Esophagus mucosa (tissue), 1 donor: ENCODE results near the gene CABLES2. TPM values are rescaled to one million over a fixed set of nuclear protein-coding genes. Genes with fewer than 3 reads are reported as not detected.

Experiments used
- ATAC-seq: fragments of 200-7000 bp; cut with Tn5 transposase; one replicate; pipeline ENCODE4 v1.9.1; 2020
- total RNA-seq: library from RNA; stranded (reverse); gene quantifications from one replicate; pipeline ENCODE4 v1.2.4, GENCODE V29; 2023
- donor health status: DM: yes; HTN: yes; CAD: no.

CABLES2 gene
- total RNA-seq, 1 donor from 2014 or later = 2.4 TPM

DNA sequence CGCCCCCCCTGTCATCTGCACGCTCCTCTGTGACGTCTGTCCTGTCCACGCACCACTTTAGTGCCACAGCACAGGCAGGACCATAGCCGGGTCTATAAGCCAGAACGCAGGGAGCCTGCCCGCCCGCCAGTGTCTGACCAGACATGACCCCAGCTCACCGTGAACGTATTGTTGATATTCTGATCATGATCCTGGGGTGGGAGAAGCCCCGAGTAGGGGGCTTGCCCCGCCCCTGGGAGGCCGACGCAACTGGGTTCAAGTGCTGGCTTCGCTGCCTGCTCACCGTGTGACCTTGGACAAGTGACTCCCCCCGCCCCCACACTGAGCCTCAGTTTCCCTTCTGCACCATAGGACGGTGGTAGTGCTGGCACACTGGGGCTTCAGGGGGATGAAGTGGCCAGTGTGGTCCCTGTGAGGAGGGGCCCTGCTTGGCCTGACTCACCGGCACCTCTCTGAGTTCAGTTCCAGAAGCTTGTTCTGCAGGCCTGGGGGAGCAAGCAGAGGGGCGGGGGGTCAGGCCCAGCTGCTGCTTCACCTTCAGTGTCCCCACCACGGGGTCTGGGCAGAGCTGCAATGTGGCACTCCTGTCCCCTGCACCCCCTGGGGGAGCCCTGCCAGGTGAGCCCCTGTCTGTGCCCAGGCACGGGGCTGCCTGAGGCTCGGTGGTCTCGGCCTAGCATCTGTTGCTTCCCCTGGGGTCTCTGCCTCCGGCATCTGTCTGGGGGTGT, 11.1 kb upstream of the CABLES2 start:
- no peak for ATAC-seq

GRCh38 chr20:62416651-62417637, 9.9 kb upstream of the CABLES2 start:
- ATAC-seq = no peak

DNA sequence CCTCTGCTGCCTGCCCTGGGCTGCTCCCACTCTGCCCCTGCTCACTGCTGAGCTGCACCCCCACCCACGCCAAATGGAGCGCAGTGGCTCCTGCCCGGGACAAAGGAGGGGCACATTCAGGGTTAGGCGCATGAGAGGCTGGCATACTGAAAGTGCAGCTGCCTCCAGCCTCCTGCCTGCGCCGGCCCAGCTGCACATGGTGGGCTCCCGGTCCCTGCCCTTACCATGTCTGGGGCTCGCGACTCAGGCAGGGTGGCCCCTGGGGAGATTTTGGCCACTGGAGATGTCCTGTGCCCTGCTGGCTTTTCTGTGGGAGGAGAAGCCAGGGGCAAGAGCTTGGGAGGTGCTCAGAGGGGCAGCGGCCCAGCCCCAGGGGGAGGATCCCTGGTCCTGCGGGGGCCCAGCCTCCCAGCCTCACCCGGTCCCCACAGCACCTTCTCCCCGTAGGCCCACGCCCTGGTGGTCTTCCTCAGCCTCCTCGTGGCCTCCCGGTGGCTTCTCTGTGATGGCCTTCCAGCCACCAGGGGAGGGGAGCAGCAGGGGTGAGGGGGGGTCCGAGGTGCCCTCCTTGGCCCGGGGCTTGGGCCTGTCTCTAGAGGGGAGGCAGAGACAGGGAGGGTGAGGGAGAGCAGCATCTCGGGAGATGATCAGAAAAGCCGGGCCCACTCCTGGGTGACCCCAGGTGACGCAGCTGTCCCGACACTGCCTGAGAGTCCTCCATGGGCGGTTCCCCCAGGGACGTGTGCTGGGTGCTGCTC, 8.4 kb upstream of the CABLES2 start:
- ATAC-seq = no peak

DNA sequence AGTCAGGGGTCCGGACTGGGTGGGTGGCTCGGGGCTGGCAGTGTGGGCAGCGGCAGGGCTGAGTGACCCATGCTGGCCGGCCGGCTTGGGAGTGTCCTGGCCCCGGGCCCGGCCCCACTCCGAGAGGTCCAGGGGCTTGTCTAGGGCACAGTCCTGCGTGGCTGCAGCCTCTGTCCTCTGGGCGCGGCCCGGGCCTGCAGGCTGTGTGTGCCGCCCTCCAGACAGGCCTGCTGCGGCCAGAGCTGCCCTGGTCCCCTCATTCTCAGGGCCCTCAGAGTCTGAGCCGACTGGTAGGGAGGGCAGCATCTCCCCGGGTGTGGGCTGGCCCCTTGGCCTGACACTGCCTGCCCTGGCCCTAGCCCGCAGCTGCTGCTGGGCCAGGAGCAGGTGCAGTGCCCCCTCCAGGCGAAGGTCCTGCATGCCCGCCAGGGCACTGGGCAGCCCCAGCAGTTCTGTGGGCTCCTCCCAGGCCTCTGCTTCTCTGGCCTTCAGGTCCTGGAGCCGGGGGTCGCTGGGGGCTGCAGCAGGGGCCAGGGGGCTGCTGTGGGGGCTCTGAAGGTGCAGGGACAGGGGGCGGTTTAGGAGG, 6.9 kb upstream of the CABLES2 start:
- no peak for ATAC-seq

DNA sequence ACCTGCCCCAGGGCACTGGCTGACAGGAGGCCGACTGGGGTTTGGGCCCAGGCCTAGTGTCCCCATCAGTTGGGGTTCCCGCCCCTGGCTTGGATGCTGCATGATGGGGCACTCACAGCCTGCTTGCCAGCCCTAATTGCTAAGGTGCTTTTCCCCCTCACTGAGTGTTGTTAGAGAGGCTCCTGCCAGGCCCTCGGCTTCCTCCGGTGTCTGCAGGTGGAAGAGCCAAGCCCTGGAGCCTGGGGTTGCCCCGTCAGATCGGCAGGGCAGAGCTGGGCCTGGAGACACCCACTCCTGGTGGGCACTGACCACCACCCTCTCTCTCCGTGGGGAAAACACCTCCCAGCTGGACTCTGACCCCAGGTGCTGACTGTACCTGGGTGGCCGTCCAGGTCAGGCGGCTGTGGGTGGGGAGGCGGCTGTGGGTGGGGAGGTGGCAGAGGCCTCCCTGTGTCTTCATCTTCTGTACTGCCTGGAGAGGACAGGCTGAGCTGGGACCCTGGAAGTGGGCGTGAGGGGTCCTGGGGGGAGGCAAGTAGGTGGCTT, 6.0 kb upstream of the CABLES2 start:
- no peak for ATAC-seq

DNA sequence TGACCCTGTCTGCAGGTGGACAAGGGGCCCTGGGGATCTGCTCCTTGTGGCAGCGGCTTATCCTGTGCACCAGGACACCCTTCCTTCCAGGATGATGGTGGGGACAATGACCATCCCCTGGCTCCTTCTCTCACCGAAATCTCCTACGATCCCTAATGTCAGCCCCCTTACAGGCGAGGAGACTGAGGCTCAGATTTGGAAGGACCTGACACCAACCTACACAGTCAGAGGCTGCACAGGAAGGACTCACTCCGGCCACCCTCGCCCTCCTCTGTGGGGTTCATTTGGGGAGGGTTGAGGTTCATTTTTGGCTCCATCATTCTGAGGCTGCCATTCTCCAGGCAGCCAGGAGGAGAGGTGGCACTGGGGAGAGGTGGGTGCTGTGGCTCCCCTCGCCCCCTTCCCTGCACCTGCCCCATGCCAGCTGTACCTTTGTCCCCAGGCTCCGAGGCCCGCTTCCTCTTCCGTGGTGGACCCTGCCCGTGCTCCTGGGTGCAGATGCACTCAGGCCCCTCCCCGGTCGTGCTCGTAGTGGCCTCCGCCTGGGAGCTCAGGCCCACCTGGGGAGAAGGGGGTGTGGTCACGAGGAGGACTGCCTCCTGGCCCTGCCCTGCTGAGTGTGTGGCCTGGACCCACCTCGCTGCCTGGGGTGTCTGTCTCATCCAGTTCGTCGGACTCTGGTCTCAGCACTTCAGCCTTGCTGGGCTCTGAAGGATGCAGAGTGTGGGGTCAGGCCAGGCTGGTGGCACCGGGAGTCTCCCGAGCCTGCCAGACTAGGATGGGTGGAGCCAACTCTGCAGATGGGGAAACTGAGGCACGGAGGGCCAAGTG, 5.3 kb upstream of the CABLES2 start:
- no peak for ATAC-seq

GRCh38 chr20:62411479-62412193, 4.6 kb upstream of the CABLES2 start:
- ATAC-seq = no peak

- ATAC-seq = no peak
Measured at GRCh38 chr20:62410746-62411478, 3.8 kb upstream of the CABLES2 start.

DNA sequence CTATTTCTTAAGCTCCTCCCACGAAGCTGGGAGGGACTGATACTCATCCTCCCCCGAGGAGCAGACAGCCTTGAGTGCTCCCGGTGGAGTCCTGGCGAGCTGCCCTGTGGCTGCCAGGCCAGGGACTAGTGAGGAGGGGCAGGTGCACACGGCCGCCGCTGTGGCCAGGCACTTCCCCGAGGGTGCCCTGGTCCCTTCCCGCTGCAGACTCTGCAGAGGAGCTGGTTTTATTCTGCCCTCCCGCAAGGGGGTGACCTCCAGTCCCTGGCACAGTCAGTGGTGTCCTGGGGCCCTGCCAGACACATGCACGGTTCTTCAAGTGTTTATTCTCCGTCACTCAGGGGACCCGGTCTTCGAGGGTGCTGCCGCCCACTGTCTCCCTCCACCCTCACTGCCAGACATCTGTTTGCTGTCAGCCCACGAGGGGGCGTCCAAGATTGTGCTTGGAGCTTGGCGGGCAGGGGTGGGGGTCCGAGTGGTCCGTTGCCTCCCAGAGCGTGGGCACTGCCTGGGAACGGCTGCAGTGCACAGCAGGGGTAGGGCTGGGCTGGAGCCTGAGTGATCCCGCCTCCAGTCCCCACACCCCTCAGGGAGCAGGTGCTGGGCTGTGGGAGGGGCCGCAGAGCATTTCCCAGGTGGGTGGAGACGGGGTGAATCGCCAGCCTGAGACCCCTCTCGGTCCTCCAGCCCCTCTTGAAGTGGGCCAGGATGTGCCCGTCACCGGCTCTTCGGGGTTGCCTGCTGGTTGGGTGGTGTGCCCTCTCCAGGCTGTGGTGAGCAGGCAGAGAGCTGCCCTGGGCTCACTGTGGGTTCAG, 3.1 kb upstream of the CABLES2 start:
- no peak for ATAC-seq

- no peak for ATAC-seq
Measured at GRCh38 chr20:62409086-62409853, 2.2 kb upstream of the CABLES2 start.

DNA sequence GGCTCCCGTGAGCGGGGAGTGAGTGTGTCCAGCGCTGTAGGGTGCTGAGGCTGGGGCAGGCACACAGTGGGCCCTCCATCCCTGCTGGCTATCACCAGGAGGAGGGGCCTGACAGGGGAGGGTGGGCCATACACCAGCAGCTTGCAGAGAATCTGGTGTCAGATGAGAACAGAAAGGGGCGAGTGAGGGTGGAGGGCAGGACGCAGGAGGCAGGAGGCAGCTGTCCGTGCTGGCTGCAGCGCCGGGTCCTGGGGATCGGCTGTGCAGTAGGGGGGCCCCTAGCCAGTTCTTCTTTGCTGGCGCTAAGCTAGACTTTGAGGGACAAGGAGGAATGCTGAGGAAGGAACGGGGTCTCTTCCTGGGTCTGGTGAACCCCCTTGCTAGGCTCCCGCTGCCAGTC, 1.6 kb upstream of the CABLES2 start:
- ATAC-seq = no peak

DNA sequence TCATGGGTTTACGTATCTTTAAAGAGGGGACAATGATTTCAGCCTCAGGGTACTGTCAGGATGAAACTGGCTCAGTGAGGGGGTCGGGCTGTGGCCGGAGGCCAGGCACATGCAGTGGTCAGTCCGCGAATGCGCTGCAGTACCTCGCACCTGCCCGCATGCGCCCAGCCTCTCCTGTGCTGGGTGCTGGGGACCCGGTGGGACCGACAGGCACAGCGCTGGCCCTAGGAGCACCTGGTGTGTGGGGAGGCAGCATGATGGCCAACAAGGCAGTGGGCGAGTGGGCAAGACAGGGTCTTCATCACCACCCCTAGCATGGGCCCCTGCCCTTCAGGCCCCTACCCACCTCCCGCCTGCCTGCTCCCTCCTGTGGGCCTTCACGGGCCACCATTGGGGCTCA, 970 bp upstream of the CABLES2 start:
- no peak for ATAC-seq

- ATAC-seq = no peak
Measured at GRCh38 chr20:62406635-62407176, 379 bp downstream of the CABLES2 start.

GRCh38 chr20:62405981-62406513, 1.0 kb downstream of the CABLES2 start:
- no peak for ATAC-seq

DNA sequence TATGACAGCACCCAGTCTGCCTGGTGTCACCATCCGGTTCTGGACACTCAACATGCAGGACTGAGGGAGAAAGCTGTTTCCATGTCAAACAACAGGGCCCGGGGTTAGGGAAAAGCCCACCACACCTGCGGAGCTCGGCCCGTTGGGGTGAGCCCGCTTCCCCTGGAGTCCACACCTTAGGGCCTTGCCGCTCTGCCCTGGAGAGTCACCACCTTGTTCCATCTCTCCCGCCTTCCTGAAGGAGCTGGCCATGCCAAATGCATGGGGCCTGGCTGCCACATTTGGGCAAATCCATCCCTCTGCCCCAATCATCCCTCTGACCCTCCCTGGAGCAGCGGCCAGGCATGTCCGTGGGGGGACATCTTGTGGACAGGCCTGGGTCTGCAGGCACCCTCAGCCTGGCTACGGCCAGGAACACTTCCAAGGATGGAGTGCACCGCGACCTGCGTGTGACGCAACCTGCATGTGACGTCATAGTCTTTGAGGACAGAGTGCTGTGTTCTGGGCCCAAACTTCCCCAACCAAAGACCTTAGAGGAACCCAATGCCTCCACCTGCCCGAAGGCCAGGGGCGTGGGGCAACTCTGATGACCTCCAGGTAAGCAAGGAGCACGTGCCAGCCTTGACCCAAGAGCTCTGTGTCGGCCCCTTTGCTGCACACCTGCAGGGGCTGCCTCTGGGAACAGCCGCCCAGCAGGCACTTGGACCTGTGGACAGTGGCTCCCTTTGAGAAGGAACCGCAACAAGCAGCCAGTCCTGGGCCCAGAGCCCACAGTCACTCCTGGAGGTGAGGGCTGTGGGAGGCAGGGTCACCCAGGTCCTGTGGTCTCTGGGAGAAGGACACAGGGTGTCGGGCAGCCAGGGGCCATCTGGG, 1.7 kb downstream of the CABLES2 start:
- ATAC-seq = no peak

DNA sequence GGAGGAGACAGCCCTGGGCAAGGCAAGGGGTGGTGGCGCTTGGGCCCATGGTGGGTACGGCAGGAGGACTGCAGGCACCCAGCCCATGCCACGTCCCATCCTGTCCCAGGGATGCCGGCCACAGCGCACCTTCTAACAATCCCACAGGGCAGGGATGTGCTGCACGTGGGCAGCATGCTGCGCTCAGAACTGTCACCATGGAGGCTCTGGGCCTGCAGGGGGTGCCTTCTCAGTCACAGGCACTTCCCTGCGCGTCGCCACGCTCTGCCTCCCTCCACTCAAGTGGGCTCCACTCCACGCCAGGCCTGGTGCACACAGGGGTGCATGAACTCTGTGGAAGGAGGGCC, 2.4 kb downstream of the CABLES2 start:
- ATAC-seq = no peak
